K562 (cell line): ENCODE data around the gene CC2D2B. TPM values are rescaled to one million over a fixed set of nuclear protein-coding genes. Genes with fewer than 3 reads are reported as not detected.
"Not testable (repeated sequence)": the region's sequence is repeated elsewhere in the genome, so short reads cannot be mapped to it uniquely, and the experiment has no call there.

Experiments used
- ATAC-seq: fragments of 200-7000 bp; cut with Tn5 transposase; 3 replicates; pipeline ENCODE4 v1.9.1; 2020; ENCODE audit warnings: moderate library complexity
- BruUV-seq: library from RNA; stranded (reverse); fragments of 400-500 nt; replicated peaks from 2 replicates; lab custom pipeline; 2021; lab: Mats Ljungman, UMichigan
- CTCF ChIA-PET: fragments of 300-600 bp; formaldehyde crosslinking; extraction: SDS; loops from one replicate; lab custom pipeline; 2021; ENCODE audit warnings: low intra/inter-chr PET ratio; lab: Yijun Ruan, JAX
- POLR2A ChIA-PET: fragments of 300-600, 350-650 bp; sonication (Branson Sonifier 250); formaldehyde crosslinking; extraction: SDS; loops from one replicate; lab custom pipeline; 2021; ENCODE audit warnings: antibody characterized with exemption, inconsistent platforms; lab: Yijun Ruan, JAX
- DNase-seq, 4 experiments: peaks; one replicate each; pipeline versions ENCODE4 v3.0.0 to v3.0.0-alpha.2; 2011 to 2018; ENCODE audit warnings: low spot score in 3 of 4, mixed read lengths in 3 of 4; ENCODE audit errors: extremely low read depth in 1 of 4
- FAIRE-seq: peaks from 2 replicates; lab custom pipeline; 2011; peaks lifted over from hg19 to GRCh38; lab: Jason Lieb, UNC
- H2AFZ ChIP-seq: 2 replicates; pipeline ENCODE4 v1.6.0; 2011; ENCODE audit warnings: low read depth, low read length, control low read depth, inconsistent platforms
- H3K27ac ChIP-seq: fragments of 200-600 bp; 3 replicates; pipeline ENCODE4 v1.8.0; 2011; ENCODE audit warnings: low read depth, mild to moderate bottlenecking, control low read depth, inconsistent platforms, low read length, moderate library complexity, mixed read lengths; ENCODE audit errors: extremely low read depth
- H3K27me3 ChIP-seq, 2 experiments: fragments of 300-600 bp in 1 of 2; 2 replicates in 1 of 2; 3 replicates in 1 of 2; pipeline versions ENCODE4 v1.6.0 to v1.8.0; 2011; ENCODE audit warnings: inconsistent platforms in 2 of 2, low read length in 2 of 2, mild to moderate bottlenecking in 1 of 2, mixed read lengths in 1 of 2, moderate library complexity in 1 of 2; ENCODE audit not compliant: control insufficient read depth in 2 of 2, insufficient read depth in 2 of 2
- H3K36me3 ChIP-seq: fragments of 300-600 bp; 3 replicates; pipeline ENCODE4 v1.8.0; 2011; ENCODE audit warnings: mild to moderate bottlenecking, low read length, inconsistent platforms; ENCODE audit not compliant: control insufficient read depth, insufficient read depth
- H3K4me1 ChIP-seq, 2 experiments: fragments of 200-600 bp in 1 of 2; replicated peaks in 1 of 2; 2 replicates in 1 of 2; 3 replicates in 1 of 2; pipeline versions ENCODE4 v1.5.1 to v1.8.0; 2011; ENCODE audit warnings: inconsistent platforms in 2 of 2, low read length in 2 of 2, mild to moderate bottlenecking in 1 of 2, mixed read lengths in 1 of 2, moderate library complexity in 1 of 2; ENCODE audit not compliant: control insufficient read depth in 2 of 2, insufficient read depth in 2 of 2
- H3K4me2 ChIP-seq: 2 replicates; pipeline ENCODE4 v1.6.1; 2011; ENCODE audit warnings: low read length, control low read depth, inconsistent platforms, mixed read lengths; ENCODE audit not compliant: insufficient read depth
- H3K4me3 ChIP-seq: fragments of 200-600 bp; sonication (generic), shearing (Covaris generic); 2 replicates; pipeline ENCODE4 v1.5.1; 2016; ENCODE audit warnings: control low read depth, inconsistent platforms
- H3K79me2 ChIP-seq: fragments of 200-600 bp; 3 replicates; pipeline ENCODE4 v1.8.0; 2011; ENCODE audit warnings: low read length, inconsistent platforms; ENCODE audit not compliant: control insufficient read depth, insufficient read depth
- H3K9ac ChIP-seq, 2 experiments: 2 replicates each; pipeline versions ENCODE4 v1.6.0 to v1.6.1; 2011; ENCODE audit warnings: low read depth in 2 of 2, low read length in 2 of 2, control low read depth in 1 of 2, inconsistent platforms in 1 of 2, mild to moderate bottlenecking in 1 of 2, mixed read lengths in 1 of 2; ENCODE audit not compliant: insufficient read depth in 1 of 2
- H3K9me1 ChIP-seq: one replicate; pipeline ENCODE4 v1.6.0; 2011; ENCODE audit warnings: inconsistent platforms, mild to moderate bottlenecking, low read length, moderate library complexity; ENCODE audit not compliant: control insufficient read depth, insufficient read depth
- H3K9me3 ChIP-seq: replicated peaks from 2 replicates; pipeline ENCODE4 v1.5.1; 2011; ENCODE audit warnings: low read depth, low read length, inconsistent platforms; ENCODE audit not compliant: control insufficient read depth, insufficient read depth
- H4K20me1 ChIP-seq: replicated peaks from 2 replicates; pipeline ENCODE4 v1.6.1; 2011; ENCODE audit warnings: low read length, inconsistent platforms, mixed read lengths; ENCODE audit not compliant: control insufficient read depth, insufficient read depth
- EWSR1 ChIP-seq: fragments of 450-650 bp; IDR thresholded peaks from 2 replicates; pipeline ENCODE4 v1.6.1; 2018; ENCODE audit warnings: borderline replicate concordance, mild to moderate bottlenecking, low read depth, moderate library complexity; ENCODE audit not compliant: partially characterized antibody
- ZC3H4 ChIP-seq: sonication (generic); formaldehyde crosslinking; IDR thresholded peaks from 2 replicates; pipeline ENCODE4 v1.9.0; 2021; ENCODE audit warnings: missing genetic modification reagents, borderline replicate concordance
- ZFP91 ChIP-seq: sonication (generic); formaldehyde crosslinking; IDR thresholded peaks from 2 replicates; pipeline ENCODE4 v1.8.0; 2022; ENCODE audit warnings: mild to moderate bottlenecking, missing genetic modification reagents
- WGBS: fragments of 100-300 bp; shearing (Covaris generic); methylation state at CpG from one replicate; pipeline ENCODE4 v1.1.6; 2016; ENCODE audit warnings: low coverage, mixed read lengths; ENCODE audit not compliant: insufficient coverage; ENCODE audit errors: missing lambda C conversion rate; 5-methylcytosine and 5-hydroxymethylcytosine counted together
- in situ Hi-C: fragments of 300-500 bp; cut with MboI; formaldehyde crosslinking; loops from 4 replicates; pipeline ENCODE4 v1.15.0; 2018; ENCODE audit warnings: inconsistent platforms, mixed read lengths
- intact Hi-C: fragments of 100-400 bp; cut with micrococcal nuclease; formaldehyde crosslinking; loops from 2 replicates; pipeline ENCODE4 v1.14.2; 2022
- polyA plus RNA-seq, 8 experiments: library from polyadenylated mRNA; depleted of rRNA in 4 of 8; stranded (reverse) in 5 of 8; unstranded in 3 of 8; fragments of >200 nt; fragmentation: Nextera tagmentation in 2 of 8; fragmentation: Illumina TruSeq in 1 of 8; extraction: Ambion mirVana in 2 of 8; extraction: Trizol in 1 of 8; gene quantifications; 2 replicates each; pipeline versions ENCODE4 v1.2.1 to v1.2.3, GENCODE V29; 2011 to 2014; ENCODE audit warnings: inconsistent platforms in 1 of 8, missing spikeins in 1 of 8
- total RNA-seq, 7 experiments: library from RNA; depleted of rRNA in 6 of 7; stranded (reverse); fragments of >200 nt in 6 of 7; fragmentation: Illumina TruSeq in 2 of 7; extraction: Trizol in 2 of 7; gene quantifications; 2 replicates each; pipeline versions ENCODE4 v1.2.1 to v1.2.3, GENCODE V29; 2011 to 2021; ENCODE audit warnings: low replicate concordance in 1 of 7

The CC2D2B gene
- total and polyA plus RNA-seq, 9 of the 15 experiments (the other 6 are each of a cell fraction or from before 2014, with no cell fraction given): 0.10 to 0.34 (median 0.20) TPM; not detected in 5

GRCh38 chr10:95988702-95989101 lies 80.9 kb downstream of the CC2D2B start (continued):
- TF ChIP-seq ZFP91: no peak
- TF ChIP-seq EWSR1: no peak
- no peak for TF ChIP-seq ZC3H4 (CRISPR knock-in tag)
- TF ChIP-seq, all 486 proteins: peak for 3

- ATAC-seq, H3K36me3 ChIP-seq, H3K79me2 ChIP-seq, H3K4me2 ChIP-seq, H3K9me1 ChIP-seq, H3K9me3 ChIP-seq, intact Hi-C loops, DNase-seq, POLR2A ChIA-PET, H3K9ac ChIP-seq, H3K4me1 ChIP-seq, BruUV-seq, H2AFZ ChIP-seq, CTCF ChIA-PET, H3K27me3 ChIP-seq, FAIRE-seq, in situ Hi-C loops, H3K27ac ChIP-seq, H4K20me1 ChIP-seq, H3K4me3 ChIP-seq: not testable (repeated sequence)
- WGBS: 33% methylated on average over 11 of the region's 11 CpGs
Measured at GRCh38 chr10:95994376-95994775, 86.6 kb downstream of the CC2D2B start.
